Liver (tissue), 9 donors: Measurements from ENCODE around the gene CLDN24. TPM values are rescaled to one million over a fixed set of nuclear protein-coding genes. Genes with fewer than 3 reads are reported as not detected.
A peak's percentile ranks its signal among the peaks of the same experiment; 100 is the strongest.

Experiments used
- DNase-seq: peaks from one replicate; pipeline ENCODE4 v3.0.0-alpha.2; 2017; ENCODE audit warnings: low spot score
- H3K27ac ChIP-seq, 2 donors: one replicate each; pipeline ENCODE4 v1.7.0; 2013; ENCODE audit warnings: inconsistent platforms in 2 of 2, low read length in 2 of 2, control low read depth in 1 of 2, low read depth in 1 of 2, mild to moderate bottlenecking in 1 of 2
- H3K27me3 ChIP-seq, 4 donors: one replicate each; pipeline versions ENCODE4 v1.6.1 to v1.7.0; 2013; ENCODE audit warnings: low read length in 3 of 4, inconsistent platforms in 1 of 4, mild to moderate bottlenecking in 1 of 4, moderate library complexity in 1 of 4; ENCODE audit not compliant: control insufficient read depth in 4 of 4, insufficient read depth in 4 of 4
- H3K36me3 ChIP-seq, 4 donors: one replicate each; pipeline versions ENCODE4 v1.6.1 to v1.7.0; 2013; ENCODE audit warnings: low read length in 3 of 4, mild to moderate bottlenecking in 3 of 4, low read depth in 1 of 4, moderate library complexity in 1 of 4; ENCODE audit not compliant: control insufficient read depth in 4 of 4, insufficient read depth in 3 of 4
- H3K4me1 ChIP-seq, 4 donors: one replicate each; pipeline versions ENCODE4 v1.6.1 to v1.7.0; 2013; ENCODE audit warnings: low read length in 3 of 4, mild to moderate bottlenecking in 3 of 4, moderate library complexity in 1 of 4; ENCODE audit not compliant: control insufficient read depth in 4 of 4, insufficient read depth in 4 of 4
- H3K4me3 ChIP-seq, 3 donors: one replicate each; pipeline versions ENCODE4 v1.6.1 to v1.7.0; 2013; ENCODE audit warnings: low read length in 3 of 3, control low read depth in 1 of 3, low read depth in 1 of 3, mild to moderate bottlenecking in 1 of 3
- H3K9ac ChIP-seq, 2 donors: one replicate each; pipeline ENCODE4 v1.7.0; 2013; ENCODE audit warnings: low read length in 2 of 2, mild to moderate bottlenecking in 2 of 2, moderate library complexity in 2 of 2, control low read depth in 1 of 2, low read depth in 1 of 2
- H3K9me3 ChIP-seq, 4 donors: one replicate each; pipeline versions ENCODE4 v1.6.1 to v1.7.0; 2013; ENCODE audit warnings: low read length in 3 of 4; ENCODE audit not compliant: control insufficient read depth in 4 of 4
- EGR1 ChIP-seq, 2 donors: IDR thresholded peaks; 2 replicates each; pipeline ENCODE4 v1.6.1; 2016 to 2018; ENCODE audit warnings: antibody characterized with exemption in 2 of 2, low read depth in 2 of 2
- FOXA1 ChIP-seq: IDR thresholded peaks from 2 replicates; pipeline ENCODE4 v1.6.1; 2016; ENCODE audit warnings: antibody characterized with exemption
- FOXA2 ChIP-seq: IDR thresholded peaks from 2 replicates; pipeline ENCODE4 v1.6.1; 2016; ENCODE audit warnings: antibody characterized with exemption
- GABPA ChIP-seq, 2 donors: IDR thresholded peaks in 1 of 2; conservative IDR thresholded peaks in 1 of 2; 2 replicates each; pipeline ENCODE4 v1.6.1; 2016; ENCODE audit warnings: antibody characterized with exemption in 2 of 2, mild to moderate bottlenecking in 1 of 2, moderate library complexity in 1 of 2
- HNF4A ChIP-seq, 2 donors: conservative IDR thresholded peaks; 2 replicates each; pipeline ENCODE4 v1.6.1; 2016; ENCODE audit warnings: antibody characterized with exemption in 2 of 2, mild to moderate bottlenecking in 2 of 2
- HNF4G ChIP-seq: IDR thresholded peaks from 2 replicates; pipeline ENCODE4 v1.6.1; 2016; ENCODE audit warnings: antibody characterized with exemption
- JUND ChIP-seq, 2 donors: IDR thresholded peaks; 2 replicates each; pipeline ENCODE4 v1.6.1; 2016; ENCODE audit warnings: antibody characterized with exemption in 2 of 2
- NR2F2 ChIP-seq: IDR thresholded peaks from 2 replicates; pipeline ENCODE4 v1.6.1; 2016; ENCODE audit warnings: antibody characterized with exemption
- RAD21 ChIP-seq, 2 donors: IDR thresholded peaks; 2 replicates each; pipeline ENCODE4 v1.6.1; 2016; ENCODE audit warnings: antibody characterized with exemption in 2 of 2, mild to moderate bottlenecking in 2 of 2
- RXRA ChIP-seq, 2 donors: IDR thresholded peaks; 2 replicates each; pipeline ENCODE4 v1.6.1; 2017 to 2018; ENCODE audit warnings: antibody characterized with exemption in 2 of 2, mild to moderate bottlenecking in 1 of 2
- YY1 ChIP-seq: IDR thresholded peaks from 2 replicates; pipeline ENCODE4 v1.6.1; 2016; ENCODE audit warnings: antibody characterized with exemption, mild to moderate bottlenecking
- WGBS: extraction: QIAGEN DNeasy Blood & Tissue Kit; methylation state at CpG from one replicate; pipeline ENCODE4 v1.1.7; 2013; 5-methylcytosine and 5-hydroxymethylcytosine counted together
- polyA plus RNA-seq, 2 donors: library from polyadenylated mRNA; stranded (reverse) in 1 of 2; unstranded in 1 of 2; fragments of 200-250 nt in 1 of 2; fragments of >200 nt in 1 of 2; fragmentation: Nextera tagmentation in 1 of 2; extraction: Ambion mirVana in 1 of 2; gene quantifications; one replicate each; pipeline versions ENCODE4 v1.2.1 to v1.2.3, GENCODE V29; 2013 to 2015
- total RNA-seq, 2 donors: library from RNA; depleted of rRNA; stranded (reverse); fragments of >200 nt; gene quantifications; one replicate each; pipeline ENCODE4 v1.2.3, GENCODE V29; 2014
- TF ChIP-seq, protein P1 (sequence below): fragments of 150-350 bp; IDR thresholded peaks from 2 replicates; pipeline ENCODE4 v1.5.1; 2017; ENCODE audit warnings: improper control_type of control experiment, low read depth, low read length; ENCODE audit not compliant: missing input control
- TF ChIP-seq, protein P2 (sequence below): IDR thresholded peaks from 2 replicates; pipeline ENCODE4 v1.6.1; 2016; ENCODE audit warnings: antibody characterized with exemption, mild to moderate bottlenecking
- TF ChIP-seq, protein P3 (sequence below): IDR thresholded peaks from 2 replicates; pipeline ENCODE4 v1.6.1; 2016; ENCODE audit warnings: antibody characterized with exemption
- TF ChIP-seq, protein P4 (sequence below): IDR thresholded peaks from 2 replicates; pipeline ENCODE4 v1.6.1; 2016; ENCODE audit warnings: antibody characterized with exemption
- donor health status: healthy.
- donor health status: healthy.
- donor health status: healthy.
- donor health status: healthy.
- donor health status: healthy.

CLDN24 gene
- total and polyA plus RNA-seq, 4 donors = not detected

DNA sequence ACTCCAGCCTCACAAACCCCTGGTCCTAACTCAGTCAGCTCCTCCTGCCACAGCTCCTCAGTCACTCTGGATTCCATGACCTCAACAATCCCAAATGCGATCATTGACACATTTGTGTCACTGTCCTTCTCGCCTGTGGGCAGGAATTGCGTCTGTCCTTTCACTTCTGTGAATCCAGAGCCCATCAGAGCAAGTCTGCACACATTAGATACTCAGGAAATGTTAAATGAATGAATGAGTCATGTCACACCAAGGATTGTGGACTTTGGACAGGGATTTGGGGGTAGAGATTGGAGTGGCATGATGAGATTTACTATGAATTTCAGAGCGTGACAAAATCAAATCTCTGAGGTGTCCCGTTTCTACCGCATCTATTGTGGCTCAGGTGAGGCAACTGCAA, 11.8 kb upstream of the CLDN24 start:
- peak; percentile 19 to 23 for TF ChIP-seq HNF4A (conservative IDR thresholded peaks at IDR 0.05)
- TF ChIP-seq, protein P1, sequence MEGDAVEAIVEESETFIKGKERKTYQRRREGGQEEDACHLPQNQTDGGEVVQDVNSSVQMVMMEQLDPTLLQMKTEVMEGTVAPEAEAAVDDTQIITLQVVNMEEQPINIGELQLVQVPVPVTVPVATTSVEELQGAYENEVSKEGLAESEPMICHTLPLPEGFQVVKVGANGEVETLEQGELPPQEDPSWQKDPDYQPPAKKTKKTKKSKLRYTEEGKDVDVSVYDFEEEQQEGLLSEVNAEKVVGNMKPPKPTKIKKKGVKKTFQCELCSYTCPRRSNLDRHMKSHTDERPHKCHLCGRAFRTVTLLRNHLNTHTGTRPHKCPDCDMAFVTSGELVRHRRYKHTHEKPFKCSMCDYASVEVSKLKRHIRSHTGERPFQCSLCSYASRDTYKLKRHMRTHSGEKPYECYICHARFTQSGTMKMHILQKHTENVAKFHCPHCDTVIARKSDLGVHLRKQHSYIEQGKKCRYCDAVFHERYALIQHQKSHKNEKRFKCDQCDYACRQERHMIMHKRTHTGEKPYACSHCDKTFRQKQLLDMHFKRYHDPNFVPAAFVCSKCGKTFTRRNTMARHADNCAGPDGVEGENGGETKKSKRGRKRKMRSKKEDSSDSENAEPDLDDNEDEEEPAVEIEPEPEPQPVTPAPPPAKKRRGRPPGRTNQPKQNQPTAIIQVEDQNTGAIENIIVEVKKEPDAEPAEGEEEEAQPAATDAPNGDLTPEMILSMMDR = no peak

DNA sequence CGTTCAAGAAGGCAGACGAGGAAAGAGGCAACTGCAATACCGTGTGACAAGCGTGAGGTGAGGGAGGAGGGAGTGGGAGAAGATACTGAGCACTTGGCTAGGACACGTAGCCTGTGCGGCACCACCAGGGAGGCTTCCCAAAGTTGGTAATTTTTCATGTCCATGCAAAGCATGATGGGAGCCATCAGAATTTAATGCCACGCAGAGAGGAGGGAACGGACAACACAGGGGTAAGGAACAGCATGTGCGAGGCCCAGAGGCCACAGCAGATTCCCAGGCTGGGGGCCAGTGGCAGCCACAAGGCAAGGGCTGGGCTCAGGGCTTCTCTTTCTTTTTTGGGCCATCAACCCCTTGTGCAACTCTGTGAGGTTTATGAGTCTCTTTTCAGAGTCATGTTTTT, 11.0 kb upstream of the CLDN24 start:
- 93% methylated on average over 9 of the region's 9 CpGs for WGBS
- no peak overlapping the region for H3K27ac ChIP-seq
- no peaks in the 10 kb centered on the region for H3K27me3 ChIP-seq
- peaks cover 0 to 3% (median 0%) of the 10 kb centered on the region in 4 donors for H3K9me3 ChIP-seq
- H3K4me3 ChIP-seq = no peak overlapping the region
- TF ChIP-seq YY1 (no peak), EGR1 (IDR thresholded peaks at IDR 0.05; ENCODE audit: low read depth in 2 of 2) (no peak), RAD21 (IDR thresholded peaks at IDR 0.05) (no peak), FOXA2 (no peak), GABPA (IDR thresholded peaks at IDR 0.05 in 1 of 2, conservative IDR thresholded peaks at IDR 0.05 in 1 of 2) (no peak), RXRA (IDR thresholded peaks at IDR 0.05) (no peak)
- TF ChIP-seq, protein P2, sequence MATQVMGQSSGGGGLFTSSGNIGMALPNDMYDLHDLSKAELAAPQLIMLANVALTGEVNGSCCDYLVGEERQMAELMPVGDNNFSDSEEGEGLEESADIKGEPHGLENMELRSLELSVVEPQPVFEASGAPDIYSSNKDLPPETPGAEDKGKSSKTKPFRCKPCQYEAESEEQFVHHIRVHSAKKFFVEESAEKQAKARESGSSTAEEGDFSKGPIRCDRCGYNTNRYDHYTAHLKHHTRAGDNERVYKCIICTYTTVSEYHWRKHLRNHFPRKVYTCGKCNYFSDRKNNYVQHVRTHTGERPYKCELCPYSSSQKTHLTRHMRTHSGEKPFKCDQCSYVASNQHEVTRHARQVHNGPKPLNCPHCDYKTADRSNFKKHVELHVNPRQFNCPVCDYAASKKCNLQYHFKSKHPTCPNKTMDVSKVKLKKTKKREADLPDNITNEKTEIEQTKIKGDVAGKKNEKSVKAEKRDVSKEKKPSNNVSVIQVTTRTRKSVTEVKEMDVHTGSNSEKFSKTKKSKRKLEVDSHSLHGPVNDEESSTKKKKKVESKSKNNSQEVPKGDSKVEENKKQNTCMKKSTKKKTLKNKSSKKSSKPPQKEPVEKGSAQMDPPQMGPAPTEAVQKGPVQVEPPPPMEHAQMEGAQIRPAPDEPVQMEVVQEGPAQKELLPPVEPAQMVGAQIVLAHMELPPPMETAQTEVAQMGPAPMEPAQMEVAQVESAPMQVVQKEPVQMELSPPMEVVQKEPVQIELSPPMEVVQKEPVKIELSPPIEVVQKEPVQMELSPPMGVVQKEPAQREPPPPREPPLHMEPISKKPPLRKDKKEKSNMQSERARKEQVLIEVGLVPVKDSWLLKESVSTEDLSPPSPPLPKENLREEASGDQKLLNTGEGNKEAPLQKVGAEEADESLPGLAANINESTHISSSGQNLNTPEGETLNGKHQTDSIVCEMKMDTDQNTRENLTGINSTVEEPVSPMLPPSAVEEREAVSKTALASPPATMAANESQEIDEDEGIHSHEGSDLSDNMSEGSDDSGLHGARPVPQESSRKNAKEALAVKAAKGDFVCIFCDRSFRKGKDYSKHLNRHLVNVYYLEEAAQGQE = no peak
- TF ChIP-seq, protein P3, sequence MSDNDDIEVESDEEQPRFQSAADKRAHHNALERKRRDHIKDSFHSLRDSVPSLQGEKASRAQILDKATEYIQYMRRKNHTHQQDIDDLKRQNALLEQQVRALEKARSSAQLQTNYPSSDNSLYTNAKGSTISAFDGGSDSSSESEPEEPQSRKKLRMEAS = no peak
- TF ChIP-seq, protein P4, sequence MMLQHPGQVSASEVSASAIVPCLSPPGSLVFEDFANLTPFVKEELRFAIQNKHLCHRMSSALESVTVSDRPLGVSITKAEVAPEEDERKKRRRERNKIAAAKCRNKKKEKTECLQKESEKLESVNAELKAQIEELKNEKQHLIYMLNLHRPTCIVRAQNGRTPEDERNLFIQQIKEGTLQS = no peak
- H3K4me1 ChIP-seq = no peaks in the 10 kb centered on the region
- H3K9ac ChIP-seq = no peak overlapping the region
- DNase-seq = no peak
- no peaks in the 10 kb centered on the region for H3K36me3 ChIP-seq

More for the DNA sequence above, 11.8 kb upstream of the CLDN24 start:
- Histone ChIP-seq H3K9ac (no peak overlapping the region), H3K4me3 (no peak overlapping the region), H3K27me3 (no peaks in the 10 kb centered on the region), H3K4me1 (no peaks in the 10 kb centered on the region), H3K9me3 (peaks cover 0 to under 1% (median 0%) of the 10 kb centered on the region in 4 donors), H3K36me3 (no peaks in the 10 kb centered on the region), H3K27ac (no peak overlapping the region)
- 79% methylated on average over 6 of the region's 6 CpGs for WGBS
- DNase-seq = no peak

DNA sequence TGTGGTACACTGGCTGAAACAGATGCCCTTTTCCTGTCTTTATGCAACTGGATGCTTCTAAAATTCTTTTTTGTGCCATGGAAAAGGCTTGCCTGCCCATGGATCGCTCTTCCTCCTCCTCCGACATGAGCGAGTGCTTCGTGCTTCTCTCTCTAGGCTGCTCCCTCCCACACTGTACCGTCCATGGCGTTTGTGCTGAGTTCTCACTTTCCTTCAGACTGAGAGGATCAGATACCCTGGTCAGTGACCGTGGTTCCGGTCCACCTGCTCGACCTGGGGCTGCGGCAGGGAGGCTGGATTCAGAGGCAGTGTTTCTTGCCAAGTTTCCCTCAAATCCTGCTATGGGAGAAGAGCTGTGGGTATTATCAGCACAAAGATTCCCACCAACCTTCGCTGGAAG, 10.2 kb upstream of the CLDN24 start:
- H3K9ac ChIP-seq = no peak overlapping the region
- WGBS = 85% methylated on average over 11 of the region's 11 CpGs
- no peaks in the 10 kb centered on the region for H3K36me3 ChIP-seq
- H3K27ac ChIP-seq = no peak overlapping the region
- H3K4me3 ChIP-seq = no peak overlapping the region
- no peaks in the 10 kb centered on the region for H3K4me1 ChIP-seq
- H3K9me3 ChIP-seq = peaks cover 0 to 3% (median 0%) of the 10 kb centered on the region in 4 donors
- H3K27me3 ChIP-seq = no peaks in the 10 kb centered on the region
- no peak for DNase-seq
- TF ChIP-seq JUND (IDR thresholded peaks at IDR 0.05) = no peak
- no peak for TF ChIP-seq NR2F2
- TF ChIP-seq, protein P4 = no peak
- no peak for TF ChIP-seq HNF4G
- no peak for TF ChIP-seq EGR1 (IDR thresholded peaks at IDR 0.05; ENCODE audit: low read depth in 2 of 2)
- no peak for TF ChIP-seq FOXA1
- no peak for TF ChIP-seq GABPA (IDR thresholded peaks at IDR 0.05 in 1 of 2, conservative IDR thresholded peaks at IDR 0.05 in 1 of 2)
- TF ChIP-seq, protein P1 = no peak
- TF ChIP-seq, protein P3 = no peak
